ENCODE measurements around the gene RDM1.
"Not testable (repeated sequence)": the region's sequence is repeated elsewhere in the genome, so short reads cannot be mapped to it uniquely, and the experiment has no call there.

The RDM1 gene

DNA sequence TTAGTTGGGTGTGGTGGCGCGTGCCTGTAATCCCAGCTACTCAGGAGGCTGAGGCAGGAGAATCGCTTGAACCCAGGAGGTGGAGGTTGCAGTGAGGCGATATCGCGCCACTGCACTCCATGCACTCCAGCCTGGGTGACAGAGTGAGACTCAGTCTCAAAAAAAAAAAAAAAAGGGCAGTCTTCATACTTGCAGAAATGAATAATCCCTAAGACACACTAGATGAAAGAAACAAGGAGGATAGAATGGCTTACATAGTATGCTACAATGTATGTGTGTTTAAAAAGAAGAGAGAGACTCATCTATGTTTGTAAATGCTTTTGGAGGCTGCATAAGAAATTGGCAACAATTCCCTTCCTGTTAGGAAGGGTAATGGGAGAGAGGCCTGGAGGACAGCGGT, 32.8 kb downstream of the RDM1 start:
- DNase-seq, result not testable (repeated sequence)

DNA sequence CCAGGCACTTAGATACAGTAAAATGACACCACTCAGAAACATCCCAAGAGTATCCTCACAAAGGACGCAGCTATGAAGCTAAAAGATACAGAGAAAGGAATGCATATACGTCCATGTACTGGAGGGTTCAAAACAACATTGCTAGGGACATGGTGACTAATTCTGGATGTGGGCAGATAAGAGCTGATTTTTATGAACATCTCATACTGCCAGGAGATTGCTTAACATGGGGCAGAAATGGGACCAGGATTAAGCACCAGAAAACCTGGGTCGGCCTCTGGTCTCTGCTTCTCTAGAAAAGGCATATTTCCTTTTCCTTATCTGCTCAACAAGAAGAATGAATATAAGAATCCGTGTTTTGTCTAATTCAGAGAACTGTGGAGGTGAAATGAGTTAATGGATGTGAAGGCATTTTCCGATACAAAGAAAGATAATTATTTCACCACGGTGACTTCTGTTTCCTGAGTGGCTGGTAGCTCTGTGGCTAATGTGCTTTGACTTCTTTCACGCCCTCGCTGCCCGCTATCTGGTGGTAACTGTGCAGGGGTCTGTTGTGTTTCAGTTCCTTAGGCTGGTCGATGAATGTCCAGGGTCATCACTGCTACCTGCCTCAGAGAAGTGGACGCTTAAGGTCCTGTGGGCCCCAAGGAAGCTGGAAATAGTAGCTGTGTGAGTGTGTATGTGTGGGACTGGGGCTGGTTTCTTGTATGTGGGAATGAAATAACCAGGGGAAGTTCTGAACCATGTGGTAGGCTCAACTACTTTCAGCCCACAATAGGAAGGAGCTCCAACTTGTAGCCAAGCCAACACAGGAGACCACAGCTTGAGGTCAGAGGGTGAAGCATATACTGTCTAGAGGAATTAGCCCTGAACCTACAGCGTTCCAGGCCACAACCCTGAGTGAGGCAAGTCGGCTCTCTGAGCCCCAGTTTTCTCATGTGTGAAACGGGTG, 34.7 kb downstream of the RDM1 start:
- no peak for DNase-seq

DNA sequence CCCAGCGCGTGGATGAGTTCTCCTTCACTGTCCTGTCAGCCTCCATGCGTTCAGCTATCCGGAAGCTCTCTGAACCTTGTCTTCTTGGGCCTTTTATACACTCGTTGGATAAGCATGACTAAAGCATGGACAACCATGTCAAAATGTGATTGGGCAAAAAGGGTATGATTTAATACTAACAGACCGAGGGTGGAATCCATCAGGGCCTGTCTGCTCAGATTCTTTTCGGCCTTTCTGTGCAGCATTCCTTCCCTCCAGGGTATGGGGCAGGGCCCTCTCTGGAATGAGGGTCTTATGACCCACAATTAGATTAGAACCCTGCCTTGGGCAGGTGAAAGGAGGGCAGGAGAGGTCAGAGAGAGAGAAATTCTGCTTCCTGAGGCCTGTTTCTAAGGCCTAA, 36.4 kb downstream of the RDM1 start:
- no peak for DNase-seq

DNA sequence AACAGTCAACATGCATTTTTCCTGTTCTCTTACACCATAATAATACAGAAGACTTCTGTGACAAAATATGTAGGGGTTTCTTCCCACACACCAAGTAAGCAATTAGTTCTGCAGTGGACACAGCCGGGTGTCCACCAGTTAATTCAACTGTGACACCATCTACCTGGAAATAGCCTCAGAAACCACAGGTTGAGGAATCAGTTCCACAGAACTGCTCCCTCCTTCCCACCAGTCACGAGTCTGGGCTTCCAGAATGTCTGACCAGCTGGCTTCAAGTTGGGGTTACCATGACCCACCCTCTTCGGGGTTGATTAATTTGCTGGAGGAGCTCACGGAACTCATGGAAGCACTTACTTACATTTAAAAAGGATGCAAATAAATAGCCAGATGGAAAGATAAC, 36.8 kb downstream of the RDM1 start:
- no peak for DNase-seq

DNA sequence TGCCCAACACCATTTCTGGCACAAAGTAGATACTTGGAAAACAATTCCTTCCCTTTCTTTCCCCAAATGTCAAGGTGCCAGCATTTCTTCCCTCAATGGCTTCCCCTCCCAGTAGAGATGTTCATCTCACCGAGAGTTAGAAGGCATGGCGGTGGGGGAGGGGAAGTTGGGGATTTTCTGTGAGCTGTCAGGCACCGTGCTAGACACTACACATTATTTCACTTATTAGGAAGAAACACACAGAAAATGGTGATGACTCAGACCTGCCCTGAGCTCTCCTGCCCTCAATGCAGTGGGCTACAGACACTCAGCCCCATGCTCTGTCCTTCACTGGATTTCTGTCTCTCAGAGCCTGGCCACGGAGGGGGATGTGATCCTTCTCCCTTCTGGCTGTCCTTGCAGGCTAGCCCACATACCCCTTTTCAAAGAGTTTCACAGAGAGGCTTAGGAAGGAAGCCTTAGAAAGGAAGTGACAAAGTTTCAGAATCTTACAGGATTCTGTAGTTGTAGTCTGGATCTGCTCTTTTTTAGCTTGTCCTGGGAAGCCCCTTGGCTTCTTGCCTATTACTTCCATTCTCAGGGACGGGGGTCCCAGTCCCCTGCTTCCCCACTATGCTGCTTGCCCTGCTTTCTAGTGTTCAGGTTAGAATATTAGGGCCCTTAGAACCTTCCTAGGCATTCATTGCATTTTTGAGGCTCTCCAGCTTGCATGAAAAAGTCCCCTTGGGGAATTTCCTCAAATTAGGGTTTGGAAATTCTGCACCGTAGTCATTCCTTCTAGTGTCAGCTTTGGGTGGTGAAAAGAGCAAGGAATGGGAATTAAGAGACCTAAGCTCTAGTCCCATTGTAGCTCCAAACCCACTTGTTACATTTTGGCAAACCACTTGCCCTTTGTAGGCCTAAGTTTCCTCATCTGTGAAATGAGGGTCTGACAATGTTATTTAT, 38.2 kb downstream of the RDM1 start:
- no peak for DNase-seq

DNA sequence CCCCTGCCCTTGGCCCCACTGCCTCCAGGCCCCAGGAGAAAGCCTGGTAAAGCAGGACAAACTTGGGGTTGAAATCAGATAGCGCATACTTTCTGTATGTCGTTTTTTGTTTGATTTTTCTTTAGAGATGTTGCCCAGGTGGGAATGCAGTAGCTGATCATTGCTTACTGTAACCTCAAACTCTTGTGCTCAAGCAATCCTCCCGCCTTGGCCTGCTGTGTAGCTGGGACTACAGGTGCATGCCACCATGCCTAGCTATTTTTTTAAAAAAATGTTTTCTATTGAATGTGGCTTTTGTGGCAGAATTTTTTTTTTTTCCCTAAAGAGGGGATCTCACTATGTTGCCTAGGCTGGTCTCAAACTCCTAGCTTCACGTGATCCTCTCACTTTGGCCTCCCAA, 39.3 kb downstream of the RDM1 start:
- DNase-seq, result no peak

DNA sequence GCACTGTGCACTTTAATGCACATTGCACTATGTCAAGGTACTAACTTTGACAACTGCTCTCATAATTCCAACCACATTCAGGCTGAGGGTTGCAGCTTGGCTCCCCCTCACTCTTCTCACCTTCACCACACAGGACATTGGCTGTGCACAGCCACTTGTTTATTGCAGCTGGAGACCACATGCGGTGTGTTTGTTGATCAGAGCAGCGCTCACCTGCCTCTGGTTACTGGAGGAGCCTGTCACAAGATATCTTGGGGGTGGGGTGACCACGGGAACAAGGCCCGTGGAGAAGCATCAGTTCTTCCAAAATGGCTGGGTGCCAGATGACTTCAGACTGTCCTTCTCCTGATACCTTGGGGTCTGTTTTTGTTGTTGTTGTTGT, 39.8 kb downstream of the RDM1 start:
- no peak for DNase-seq

DNA sequence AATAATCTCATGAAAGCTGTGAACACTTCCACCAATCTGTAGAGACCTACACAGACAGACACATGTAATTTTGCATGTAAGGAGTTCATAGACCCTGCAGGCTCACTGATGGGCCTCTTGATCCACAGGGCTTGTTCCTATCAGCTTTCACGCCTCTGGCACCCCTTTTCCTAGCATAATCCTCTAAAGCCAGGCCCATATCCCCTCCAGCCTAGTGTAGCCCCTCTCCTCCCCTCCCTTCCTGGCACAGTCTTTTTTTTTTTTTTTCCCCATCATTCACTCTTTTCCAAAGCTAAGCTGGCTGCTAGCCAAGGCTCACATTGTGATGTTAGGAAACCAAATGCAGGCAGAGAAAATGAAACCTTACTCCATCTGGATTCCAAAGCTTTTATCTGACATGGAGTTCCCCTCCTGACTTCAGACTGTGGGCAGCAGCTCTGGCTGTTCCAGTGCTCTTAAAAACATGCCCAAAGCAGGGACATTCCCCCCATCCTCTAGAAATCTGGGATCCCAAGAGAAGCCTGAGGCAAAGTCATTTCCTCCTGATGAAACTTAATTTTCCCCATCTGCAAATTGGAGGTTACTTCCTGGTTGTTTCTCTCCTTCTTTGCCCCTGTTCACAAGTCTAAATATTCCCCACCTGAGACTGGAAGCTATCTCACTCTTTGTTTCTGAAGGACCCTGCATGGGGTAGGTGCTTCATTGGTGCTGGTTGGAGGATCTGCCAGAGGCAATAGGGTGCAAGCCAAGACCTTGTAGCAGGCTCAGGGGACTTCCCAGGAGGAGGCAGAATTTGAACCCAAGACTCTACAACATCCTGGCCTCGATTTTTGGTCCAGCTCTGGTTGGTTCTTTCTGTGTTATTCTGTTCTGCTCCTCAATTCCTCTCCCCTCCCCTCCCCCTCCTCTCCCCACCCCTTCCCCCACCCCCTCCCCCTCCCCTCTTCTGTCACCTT, 40.5 kb downstream of the RDM1 start:
- no peak for DNase-seq

DNA sequence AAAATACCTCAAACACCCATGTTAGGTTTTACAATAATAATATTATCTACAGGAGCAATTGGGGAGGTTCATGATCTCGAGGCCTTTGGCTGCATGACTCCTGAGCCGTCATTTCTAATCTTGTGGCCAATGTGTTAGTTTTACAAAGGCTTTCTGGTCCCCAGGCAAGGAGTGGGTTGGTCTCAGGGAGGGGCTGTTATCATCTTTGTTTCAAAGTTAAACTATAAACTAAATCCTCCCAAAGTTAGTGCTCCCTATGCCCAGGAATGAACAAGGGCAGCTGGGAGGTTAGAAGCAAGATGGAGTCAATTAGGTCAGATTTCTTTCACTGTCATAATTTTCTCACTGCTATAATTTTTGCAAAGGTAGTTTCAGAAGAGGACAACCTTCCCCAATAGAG, 41.3 kb downstream of the RDM1 start:
- no peak for DNase-seq

DNA sequence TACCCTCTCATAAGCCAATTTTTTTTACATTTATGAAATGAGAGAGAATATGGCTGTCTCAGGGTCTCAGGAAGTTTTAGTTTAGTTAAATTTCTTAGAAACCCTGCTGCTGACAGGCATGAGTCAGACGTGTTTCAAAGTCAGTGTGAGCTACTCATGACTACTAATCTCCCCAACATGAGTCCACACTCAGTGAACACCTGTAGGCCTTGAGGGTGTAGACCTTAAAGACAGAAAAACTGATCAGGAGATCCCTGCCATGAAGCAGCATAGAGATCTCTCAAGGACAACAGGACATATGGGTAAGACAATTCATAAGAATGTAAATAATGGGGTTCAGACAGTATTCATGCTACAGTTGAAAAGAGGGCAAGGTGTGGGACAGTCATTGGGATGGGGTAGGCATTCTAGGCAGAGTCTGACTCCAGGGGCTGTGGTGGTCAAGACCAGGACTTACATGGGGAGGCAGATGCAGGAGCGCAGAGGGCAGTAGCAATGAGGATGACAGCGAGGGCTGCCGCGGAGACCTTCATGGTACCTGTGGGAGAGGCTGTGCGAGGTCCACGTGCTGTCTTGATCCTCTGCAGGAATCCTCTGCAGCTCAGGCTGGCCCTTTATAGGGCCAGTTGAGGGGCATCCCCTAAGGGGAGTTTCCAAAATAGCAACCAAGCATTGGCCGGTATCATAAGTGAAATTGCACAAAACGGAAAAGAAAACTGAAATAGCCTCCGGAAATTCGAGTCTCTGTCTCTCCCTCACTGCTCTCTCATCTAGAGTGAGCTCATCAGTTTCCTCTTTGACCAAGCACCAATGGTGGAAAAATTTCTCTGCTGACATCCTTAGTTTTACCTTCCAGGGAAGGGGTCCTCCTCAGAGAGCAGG, 50.6 kb downstream of the RDM1 start, which contains the start of gene CCL5:
Gene CCL5, minus strand, starts transcription at position 588 of the 882 bp plus-strand sequence.
- no peak for DNase-seq

DNA sequence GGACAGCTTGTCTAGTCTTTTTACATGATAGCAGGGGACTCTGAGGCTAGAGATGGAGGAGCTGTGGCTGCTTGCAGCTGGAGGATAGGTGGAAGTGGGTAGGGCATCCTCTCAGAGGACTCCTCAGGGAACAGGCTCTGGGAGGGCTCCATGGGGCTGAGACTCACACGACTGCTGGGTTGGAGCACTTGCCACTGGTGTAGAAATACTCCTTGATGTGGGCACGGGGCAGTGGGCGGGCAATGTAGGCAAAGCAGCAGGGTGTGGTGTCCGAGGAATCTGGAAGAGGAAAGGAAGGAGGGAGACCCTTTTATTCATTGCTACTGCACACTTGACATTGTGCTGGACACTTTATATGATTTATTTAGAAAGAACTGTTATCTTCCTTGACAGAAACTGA, 52.2 kb downstream of the RDM1 start:
- DNase-seq, result no peak

DNA sequence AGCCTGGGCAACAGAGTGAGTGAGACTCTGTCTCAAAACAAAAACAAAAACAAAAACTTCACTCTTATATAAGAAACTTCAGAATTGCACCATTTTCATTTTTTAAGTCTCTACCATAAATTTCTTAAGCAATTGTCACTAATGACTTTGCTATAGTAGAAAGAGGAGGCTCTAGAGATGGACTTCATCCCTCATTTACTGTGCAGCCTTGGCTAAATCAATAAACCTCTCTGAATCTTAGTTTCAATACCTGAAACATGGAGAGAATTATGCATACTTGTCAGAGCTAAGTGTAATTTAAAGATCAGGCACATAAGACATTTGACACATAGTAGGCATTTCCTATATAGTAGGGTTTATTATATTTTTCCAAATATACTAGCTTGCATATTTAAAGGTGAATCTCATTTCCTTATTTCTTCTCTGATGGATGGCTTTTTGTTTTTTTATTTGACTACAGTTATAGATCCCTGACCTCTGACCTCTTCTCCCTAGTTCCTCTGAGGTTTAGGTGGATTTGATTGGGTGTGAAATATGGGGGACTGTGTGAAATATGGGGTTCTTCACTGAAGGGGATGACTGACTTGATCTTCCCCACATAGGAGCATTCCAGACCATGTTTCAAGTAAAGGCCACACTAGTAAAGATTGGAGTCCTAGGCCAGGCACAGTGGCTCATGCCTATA, 53.1 kb downstream of the RDM1 start:
- DNase-seq, result no peak

DNA sequence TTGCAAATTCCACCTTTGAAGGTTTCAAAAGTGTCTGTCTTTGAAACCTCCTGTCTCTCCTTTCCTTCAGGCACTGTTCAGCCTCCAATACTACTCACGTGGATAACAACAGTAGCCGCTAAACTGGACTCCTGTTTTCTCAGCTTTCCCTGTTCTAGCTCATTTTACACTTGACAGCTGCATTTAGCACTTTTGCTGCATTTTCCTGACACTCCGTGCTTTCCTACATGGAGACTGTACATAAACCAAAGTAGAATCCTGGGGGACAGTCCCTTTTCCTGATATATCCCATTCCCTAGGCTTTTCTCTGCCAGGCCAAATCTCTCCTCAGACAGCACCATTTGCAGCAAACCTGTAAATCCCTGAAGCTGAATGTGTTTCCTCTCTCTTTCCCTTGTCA, 54.0 kb downstream of the RDM1 start:
- DNase-seq, result no peak

DNA sequence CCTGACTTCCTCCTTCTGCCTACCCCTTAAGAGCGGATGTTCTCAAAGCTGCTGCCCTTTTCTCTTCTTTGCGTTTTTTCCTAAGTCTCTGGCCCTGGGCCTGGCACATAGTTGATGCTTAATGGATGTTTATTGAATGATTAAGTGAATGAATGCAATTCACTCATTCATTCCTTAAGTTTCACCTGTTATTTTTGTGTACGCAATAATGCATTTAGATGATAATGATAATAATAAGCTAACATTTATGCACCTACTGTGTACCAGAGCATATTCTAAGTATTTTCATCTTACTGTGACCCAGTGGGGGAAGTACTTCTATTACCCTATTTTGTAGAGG, 54.8 kb downstream of the RDM1 start:
- no peak for DNase-seq

DNA sequence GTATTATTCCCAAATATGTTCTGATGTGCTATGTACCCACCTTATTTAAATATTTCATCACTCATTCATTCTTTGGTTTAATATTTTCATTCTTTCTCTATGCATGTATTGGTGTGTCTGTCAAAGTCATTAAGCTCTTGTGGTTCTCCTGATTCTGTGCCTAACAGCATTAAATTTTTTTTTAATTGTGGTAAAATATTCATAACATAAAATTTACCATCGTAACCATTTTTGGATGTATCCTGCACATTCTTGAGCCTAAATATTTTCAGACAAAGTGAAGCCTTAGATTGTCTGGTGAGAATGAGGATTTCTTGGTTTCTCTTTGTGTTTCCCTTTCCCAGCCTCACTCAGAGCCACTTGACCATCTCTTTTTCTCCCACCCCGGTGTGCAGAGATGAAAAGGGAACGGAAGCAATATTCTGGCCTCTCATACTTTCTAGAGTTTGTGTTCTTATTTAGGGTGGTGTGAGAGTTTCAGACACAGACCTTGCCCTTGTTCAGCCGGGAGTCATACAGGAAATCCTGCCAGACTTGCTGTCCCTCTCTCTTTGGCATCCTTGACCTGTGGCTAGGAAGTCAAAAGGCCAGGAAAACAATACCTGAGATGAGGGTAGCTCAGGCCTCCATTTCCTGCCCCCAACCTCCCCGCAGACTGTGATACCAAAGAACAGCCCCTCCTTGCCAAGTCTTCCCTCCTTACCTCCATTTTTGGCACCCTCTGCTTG, 55.3 kb downstream of the RDM1 start:
- no peak for DNase-seq

DNA sequence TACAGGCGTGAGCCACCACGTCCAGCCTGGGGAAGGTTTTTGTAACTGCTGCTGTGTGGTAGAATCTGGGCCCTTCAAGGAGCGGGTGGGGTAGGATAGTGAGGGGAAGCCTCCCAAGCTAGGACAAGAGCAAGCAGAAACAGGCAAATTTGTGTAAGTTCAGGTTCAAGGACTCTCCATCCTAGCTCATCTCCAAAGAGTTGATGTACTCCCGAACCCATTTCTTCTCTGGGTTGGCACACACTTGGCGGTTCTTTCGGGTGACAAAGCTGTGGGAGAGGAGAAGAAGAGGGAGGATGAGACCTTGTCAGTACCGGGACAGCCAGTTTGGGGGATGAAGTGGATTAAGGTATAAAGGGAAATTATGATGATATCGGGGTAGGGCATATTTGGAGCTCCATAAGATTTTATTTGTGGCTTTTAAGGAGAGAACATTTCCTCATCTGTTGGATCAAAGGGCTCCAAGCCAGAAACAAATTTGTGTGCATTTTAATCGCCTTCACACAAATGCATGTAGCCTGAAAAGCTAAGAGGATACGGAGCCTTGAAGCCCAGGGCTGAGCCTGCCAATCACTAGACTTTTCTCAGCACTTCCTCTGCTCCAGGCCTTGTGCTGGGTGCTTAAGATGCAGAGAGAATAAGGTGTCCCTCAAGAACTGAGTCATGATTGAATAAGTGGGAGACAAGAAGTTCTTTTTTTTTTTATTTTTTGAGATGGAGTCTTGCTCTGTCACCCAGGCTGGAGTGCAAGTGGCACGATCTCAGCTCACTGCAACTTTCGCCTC, 58.2 kb downstream of the RDM1 start:
- no peak for DNase-seq

DNA sequence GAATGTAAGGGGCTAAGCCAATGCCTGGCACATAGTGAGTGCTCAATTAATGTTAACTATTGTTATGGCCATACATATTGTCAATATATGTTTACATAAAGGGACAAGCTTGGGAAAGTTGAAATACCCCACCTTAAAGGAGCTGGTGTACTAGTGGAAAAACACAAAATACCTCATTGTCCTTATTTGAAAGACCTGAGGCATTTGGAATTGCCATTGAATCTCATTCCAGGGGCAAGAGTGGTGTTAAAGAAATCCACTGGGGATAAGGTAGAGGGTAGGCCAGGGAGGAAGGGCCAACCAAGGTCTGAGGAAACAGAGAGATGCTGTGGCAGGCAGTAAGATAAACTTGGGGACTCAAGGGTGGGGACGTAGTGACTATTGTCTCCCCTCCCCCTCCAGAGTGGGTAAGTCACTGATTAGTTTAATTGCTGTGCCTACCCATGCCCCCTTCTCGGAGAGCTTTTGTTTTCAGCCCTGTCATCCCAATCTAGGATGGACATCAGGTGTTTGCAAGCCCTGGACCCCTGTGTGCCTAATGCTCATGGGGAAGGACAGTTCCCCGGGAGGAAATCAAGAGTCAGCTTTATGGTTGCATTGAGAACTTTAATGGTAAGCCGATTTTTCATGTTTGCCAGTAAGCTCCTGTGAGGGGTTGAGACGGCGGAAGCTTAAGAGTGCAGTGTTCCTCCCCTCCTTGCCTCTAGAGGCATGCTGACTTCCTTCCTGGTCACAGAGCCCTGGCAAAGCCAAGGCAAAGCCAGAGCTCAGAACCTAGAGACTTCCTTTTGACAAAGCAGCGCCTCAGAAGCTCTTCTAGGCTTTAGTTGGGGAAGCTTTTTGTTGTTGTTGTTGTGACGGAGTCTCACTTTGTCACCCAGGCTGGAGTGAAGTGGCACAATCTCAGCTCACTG, 59.4 kb downstream of the RDM1 start:
- no peak for DNase-seq

DNA sequence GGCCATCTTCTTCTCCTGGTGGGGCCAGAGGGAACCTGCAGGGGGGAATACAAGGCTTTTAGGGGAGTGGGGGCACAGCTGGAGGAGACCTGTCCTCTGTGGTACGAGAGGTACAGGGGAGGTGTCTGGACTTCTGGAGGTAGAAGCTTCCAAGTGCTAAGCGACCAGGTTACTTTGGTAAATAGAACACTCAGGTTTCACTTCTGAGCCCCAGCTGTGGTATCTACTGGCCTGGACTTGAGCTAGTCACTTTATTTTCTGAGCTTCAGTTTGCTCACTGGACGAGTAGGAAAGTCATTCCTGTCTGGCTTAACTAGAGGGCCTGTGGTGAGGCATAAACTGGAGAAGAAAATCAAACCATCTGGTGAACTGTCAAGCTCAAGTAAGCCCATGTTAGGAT, 61.8 kb downstream of the RDM1 start, which contains the start of gene HEATR9:
Gene HEATR9, minus strand, starts transcription at position 155 of the 400 bp plus-strand sequence. Its CDS starts 149 bp downstream, at position 6.
- no peak for DNase-seq
